HepG2 (cell line): ENCODE data around the gene DMGDH. TPM values are rescaled to one million over a fixed set of nuclear protein-coding genes. Genes with fewer than 3 reads are reported as not detected.

ENCODE experiments used
- CHD4 ChIP-seq: fragments of 200-600 bp; sonication (generic); IDR thresholded peaks from 2 replicates; pipeline ENCODE4 v1.7.0; 2017; ENCODE audit warnings: mild to moderate bottlenecking, low read length, borderline replicate concordance
- FOSL1 ChIP-seq: sonication (generic); formaldehyde crosslinking; IDR thresholded peaks from 2 replicates; pipeline ENCODE4 v1.9.0; 2021; ENCODE audit warnings: missing genetic modification reagents, borderline replicate concordance
- GTF3A ChIP-seq: sonication (generic); formaldehyde crosslinking; conservative IDR thresholded peaks from 2 replicates; pipeline ENCODE4 v1.4.0; 2020; ENCODE audit warnings: mild to moderate bottlenecking, missing genetic modification reagents
- MAF1 ChIP-seq: sonication (generic); formaldehyde crosslinking; IDR thresholded peaks from 2 replicates; pipeline ENCODE4 v1.5.0; 2020; ENCODE audit warnings: missing genetic modification reagents, borderline replicate concordance
- RBFOX2 ChIP-seq: fragments of 200-400 bp; formaldehyde crosslinking; IDR thresholded peaks from 2 replicates; pipeline ENCODE4 v1.6.1; 2017; ENCODE audit warnings: low read depth, mild to moderate bottlenecking, low read length
- RNF219 ChIP-seq: sonication (generic); formaldehyde crosslinking; IDR thresholded peaks from 2 replicates; pipeline ENCODE4 v1.5.0; 2020; ENCODE audit warnings: mild to moderate bottlenecking, missing genetic modification reagents
- SOX6 ChIP-seq, 2 experiments: fragments of 450-650 bp in 1 of 2; sonication (generic) in 1 of 2; formaldehyde crosslinking in 1 of 2; IDR thresholded peaks; 2 replicates each; pipeline versions ENCODE4 v1.4.0 to v1.6.1; 2017 to 2020; ENCODE audit warnings: antibody characterized with exemption in 1 of 2, mild to moderate bottlenecking in 1 of 2, missing genetic modification reagents in 1 of 2
- SP2 ChIP-seq: sonication (generic); formaldehyde crosslinking; IDR thresholded peaks from 2 replicates; pipeline ENCODE4 v1.5.1; 2020; ENCODE audit warnings: mild to moderate bottlenecking, missing genetic modification reagents
- TBX3 ChIP-seq: fragments of 450-650 bp; IDR thresholded peaks from 2 replicates; pipeline ENCODE4 v1.6.1; 2017; ENCODE audit warnings: antibody characterized with exemption, mild to moderate bottlenecking, inconsistent platforms, borderline replicate concordance
- THYN1 ChIP-seq: sonication (generic); formaldehyde crosslinking; IDR thresholded peaks from 2 replicates; pipeline ENCODE4 v1.8.1; 2023; ENCODE audit warnings: low read depth, mild to moderate bottlenecking, moderate library complexity, missing genetic modification reagents, borderline replicate concordance
- ZFP90 ChIP-seq: sonication (generic); formaldehyde crosslinking; IDR thresholded peaks from 2 replicates; pipeline ENCODE4 v1.8.0; 2022; ENCODE audit warnings: missing genetic modification reagents, mild to moderate bottlenecking, inconsistent platforms, borderline replicate concordance
- ZNF354B ChIP-seq: sonication (generic); formaldehyde crosslinking; IDR thresholded peaks from 2 replicates; pipeline ENCODE4 v1.8.0; 2022; ENCODE audit warnings: mild to moderate bottlenecking, missing genetic modification reagents
- ZNF563 ChIP-seq: sonication (generic); formaldehyde crosslinking; IDR thresholded peaks from 2 replicates; pipeline ENCODE4 v1.8.0; 2022; ENCODE audit warnings: mild to moderate bottlenecking, moderate library complexity, missing genetic modification reagents
- ZNF879 ChIP-seq: sonication (generic); formaldehyde crosslinking; IDR thresholded peaks from 2 replicates; pipeline ENCODE4 v1.8.1; 2023; ENCODE audit warnings: missing genetic modification reagents
- ZNF883 ChIP-seq: sonication (generic); formaldehyde crosslinking; IDR thresholded peaks from 2 replicates; pipeline ENCODE4 v1.5.1; 2020; ENCODE audit warnings: mild to moderate bottlenecking, missing genetic modification reagents; ENCODE audit errors: not compliant biosample characterization
- polyA plus RNA-seq, 8 experiments: library from polyadenylated mRNA; depleted of rRNA in 3 of 8; stranded (reverse) in 7 of 8; unstranded in 1 of 8; fragments of >200 nt; fragmentation: Illumina TruSeq in 4 of 8; extraction: Trizol in 4 of 8; gene quantifications; 2 replicates each; pipeline versions ENCODE4 v1.2.1 to v1.2.3, GENCODE V29; 2011 to 2016; ENCODE audit warnings: low read depth in 4 of 8, missing spikeins in 1 of 8, mixed read lengths in 1 of 8; ENCODE audit not compliant: insufficient read depth in 1 of 8
- total RNA-seq, 5 experiments: library from RNA; depleted of rRNA; stranded (reverse); fragments of >200 nt; fragmentation: Illumina TruSeq; extraction: Trizol; gene quantifications; 2 replicates each; pipeline ENCODE4 v1.2.3, GENCODE V29; 2016; ENCODE audit warnings: low read depth in 1 of 5
- TF ChIP-seq, protein P1 (sequence below), 2 experiments: sonication (generic) in 1 of 2; formaldehyde crosslinking in 1 of 2; IDR thresholded peaks; 2 replicates each; pipeline versions ENCODE4 v1.5.1 to v1.6.1; 2011 to 2020; ENCODE audit warnings: borderline replicate concordance in 1 of 2, low read depth in 1 of 2, low read length in 1 of 2, mild to moderate bottlenecking in 1 of 2, missing genetic modification reagents in 1 of 2, moderate library complexity in 1 of 2
- TF ChIP-seq, protein P2 (sequence below): IDR thresholded peaks from 2 replicates; pipeline ENCODE4 v1.6.1; 2012; ENCODE audit warnings: low read length, improper control_type of control experiment
- TF ChIP-seq, protein P3 (sequence below): sonication (generic); formaldehyde crosslinking; conservative IDR thresholded peaks from 2 replicates; pipeline ENCODE4 v1.4.0; 2020; ENCODE audit warnings: missing genetic modification reagents
- TF ChIP-seq, protein P4 (sequence below): sonication (generic); formaldehyde crosslinking; IDR thresholded peaks from 2 replicates; pipeline ENCODE4 v1.4.0; 2020; ENCODE audit warnings: low read depth, mild to moderate bottlenecking, missing genetic modification reagents

DMGDH gene
- total and polyA plus RNA-seq, 2 of the 13 experiments (the other 11 are each of a cell fraction or from before 2014, with no cell fraction given) = 3.6 to 7.9 TPM

DNA sequence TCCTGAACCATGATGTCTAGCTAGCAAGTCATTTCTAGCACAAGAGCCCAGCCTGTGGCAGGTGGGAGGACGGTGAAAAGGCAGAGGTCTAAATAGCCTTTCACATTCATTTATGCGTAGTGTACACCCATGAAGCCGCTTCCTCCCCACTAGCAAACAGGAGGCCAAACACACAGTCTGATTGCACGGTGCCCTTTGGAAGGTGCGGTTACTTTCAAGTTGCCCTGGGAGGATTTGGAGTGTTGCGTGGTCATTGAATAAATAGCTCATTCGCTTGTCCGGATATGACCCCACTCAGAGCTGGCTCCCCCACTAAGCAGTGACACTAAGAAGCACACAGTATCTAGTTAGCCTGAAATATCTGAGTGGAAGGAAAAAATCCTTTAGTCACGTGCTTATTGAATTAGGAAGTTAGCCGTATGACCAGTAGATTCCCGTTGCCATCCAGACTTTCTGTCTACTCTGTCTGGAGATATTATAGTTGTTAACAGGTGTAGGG is 83.7 kb downstream of the DMGDH start (continued):
- TF ChIP-seq, protein P1, sequence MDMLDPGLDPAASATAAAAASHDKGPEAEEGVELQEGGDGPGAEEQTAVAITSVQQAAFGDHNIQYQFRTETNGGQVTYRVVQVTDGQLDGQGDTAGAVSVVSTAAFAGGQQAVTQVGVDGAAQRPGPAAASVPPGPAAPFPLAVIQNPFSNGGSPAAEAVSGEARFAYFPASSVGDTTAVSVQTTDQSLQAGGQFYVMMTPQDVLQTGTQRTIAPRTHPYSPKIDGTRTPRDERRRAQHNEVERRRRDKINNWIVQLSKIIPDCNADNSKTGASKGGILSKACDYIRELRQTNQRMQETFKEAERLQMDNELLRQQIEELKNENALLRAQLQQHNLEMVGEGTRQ (IDR thresholded peaks at IDR 0.05; ENCODE audit: low read depth, low read length) = peak; percentile 77
- TF ChIP-seq, protein P1 (CRISPR knock-in tag; IDR thresholded peaks at IDR 0.05; ENCODE audit: borderline replicate concordance) = peak; percentile 73; the same call in 1 of the 2 replicates
- TF ChIP-seq RBFOX2 (no peak), THYN1 (no peak), SOX6 (IDR thresholded peaks at IDR 0.05) (no peak), SOX6 (CRISPR knock-in tag; IDR thresholded peaks at IDR 0.05) (peak; percentile 96), ZNF879 (CRISPR knock-in tag) (0 out of 2 replicates have a peak, but pooled peaks have one; percentile 64), GTF3A (peak; percentile 68; the same call in 1 of the 2 replicates), ZNF563 (CRISPR knock-in tag) (no peak), FOSL1 (CRISPR knock-in tag) (peak; percentile 75), CHD4 (no peak), SP2 (CRISPR knock-in tag) (no peak), ZNF883 (CRISPR knock-in tag) (no peak), ZNF354B (peak; percentile 64; the same call in 1 of the 2 replicates), RNF219 (CRISPR knock-in tag) (0 out of 2 replicates have a peak, but pooled peaks have one; percentile 81), TBX3 (peak; percentile 91), MAF1 (CRISPR knock-in tag) (peak; percentile 93), ZFP90 (CRISPR knock-in tag) (peak; percentile 92; the same call in 1 of the 2 replicates)
- TF ChIP-seq, protein P2, sequence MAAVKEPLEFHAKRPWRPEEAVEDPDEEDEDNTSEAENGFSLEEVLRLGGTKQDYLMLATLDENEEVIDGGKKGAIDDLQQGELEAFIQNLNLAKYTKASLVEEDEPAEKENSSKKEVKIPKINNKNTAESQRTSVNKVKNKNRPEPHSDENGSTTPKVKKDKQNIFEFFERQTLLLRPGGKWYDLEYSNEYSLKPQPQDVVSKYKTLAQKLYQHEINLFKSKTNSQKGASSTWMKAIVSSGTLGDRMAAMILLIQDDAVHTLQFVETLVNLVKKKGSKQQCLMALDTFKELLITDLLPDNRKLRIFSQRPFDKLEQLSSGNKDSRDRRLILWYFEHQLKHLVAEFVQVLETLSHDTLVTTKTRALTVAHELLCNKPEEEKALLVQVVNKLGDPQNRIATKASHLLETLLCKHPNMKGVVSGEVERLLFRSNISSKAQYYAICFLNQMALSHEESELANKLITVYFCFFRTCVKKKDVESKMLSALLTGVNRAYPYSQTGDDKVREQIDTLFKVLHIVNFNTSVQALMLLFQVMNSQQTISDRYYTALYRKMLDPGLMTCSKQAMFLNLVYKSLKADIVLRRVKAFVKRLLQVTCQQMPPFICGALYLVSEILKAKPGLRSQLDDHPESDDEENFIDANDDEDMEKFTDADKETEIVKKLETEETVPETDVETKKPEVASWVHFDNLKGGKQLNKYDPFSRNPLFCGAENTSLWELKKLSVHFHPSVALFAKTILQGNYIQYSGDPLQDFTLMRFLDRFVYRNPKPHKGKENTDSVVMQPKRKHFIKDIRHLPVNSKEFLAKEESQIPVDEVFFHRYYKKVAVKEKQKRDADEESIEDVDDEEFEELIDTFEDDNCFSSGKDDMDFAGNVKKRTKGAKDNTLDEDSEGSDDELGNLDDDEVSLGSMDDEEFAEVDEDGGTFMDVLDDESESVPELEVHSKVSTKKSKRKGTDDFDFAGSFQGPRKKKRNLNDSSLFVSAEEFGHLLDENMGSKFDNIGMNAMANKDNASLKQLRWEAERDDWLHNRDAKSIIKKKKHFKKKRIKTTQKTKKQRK = no peak
- TF ChIP-seq, protein P3, sequence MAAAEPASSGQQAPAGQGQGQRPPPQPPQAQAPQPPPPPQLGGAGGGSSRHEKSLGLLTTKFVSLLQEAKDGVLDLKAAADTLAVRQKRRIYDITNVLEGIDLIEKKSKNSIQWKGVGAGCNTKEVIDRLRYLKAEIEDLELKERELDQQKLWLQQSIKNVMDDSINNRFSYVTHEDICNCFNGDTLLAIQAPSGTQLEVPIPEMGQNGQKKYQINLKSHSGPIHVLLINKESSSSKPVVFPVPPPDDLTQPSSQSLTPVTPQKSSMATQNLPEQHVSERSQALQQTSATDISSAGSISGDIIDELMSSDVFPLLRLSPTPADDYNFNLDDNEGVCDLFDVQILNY = no peak
- TF ChIP-seq, protein P4, sequence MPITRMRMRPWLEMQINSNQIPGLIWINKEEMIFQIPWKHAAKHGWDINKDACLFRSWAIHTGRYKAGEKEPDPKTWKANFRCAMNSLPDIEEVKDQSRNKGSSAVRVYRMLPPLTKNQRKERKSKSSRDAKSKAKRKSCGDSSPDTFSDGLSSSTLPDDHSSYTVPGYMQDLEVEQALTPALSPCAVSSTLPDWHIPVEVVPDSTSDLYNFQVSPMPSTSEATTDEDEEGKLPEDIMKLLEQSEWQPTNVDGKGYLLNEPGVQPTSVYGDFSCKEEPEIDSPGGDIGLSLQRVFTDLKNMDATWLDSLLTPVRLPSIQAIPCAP (CRISPR knock-in tag) = no peak
